HG02970 (cell line): ENCODE measurements around the gene HNRNPD.
A peak's percentile ranks its signal among the peaks of the same experiment; 100 is the strongest.
"Not testable (repeated sequence)": the region's sequence is repeated elsewhere in the genome, so short reads cannot be mapped to it uniquely, and the experiment has no call there.

Experiments
- ATAC-seq: cut with Tn5 transposase; IDR thresholded peaks from one replicate; pipeline ENCODE4 v1.9.1; 2021; ENCODE audit warnings: mild to moderate bottlenecking, moderate library complexity, moderate number of reproducible peaks; ENCODE audit not compliant: unreplicated experiment, low FRiP score

Gene HNRNPD

GRCh38 chr4:82373816-82374625 is at the start of gene HNRNPD:
TSS of gene HNRNPD (minus strand) at chr4:82373991. CDS start at chr4:82373678, 313 bp downstream.
- ATAC-seq = peak; percentile 97

- no peak for ATAC-seq
Observed at GRCh38 chr4:82422616-82423015, 48.8 kb upstream of the HNRNPD start.

- no peak for ATAC-seq
Observed at GRCh38 chr4:82421796-82422560, 48.2 kb upstream of the HNRNPD start.

GRCh38 chr4:82419451-82419850 is 45.7 kb upstream of the HNRNPD start:
- no peak for ATAC-seq

- no peak for ATAC-seq
Observed at GRCh38 chr4:82415922-82416365, 42.2 kb upstream of the HNRNPD start.

- ATAC-seq = not testable (repeated sequence)
Observed at GRCh38 chr4:82415061-82415460, 41.3 kb upstream of the HNRNPD start.

GRCh38 chr4:82403725-82404124 is 29.9 kb upstream of the HNRNPD start:
- ATAC-seq = no peak

- no peak for ATAC-seq
Observed at GRCh38 chr4:82402196-82402775, 28.5 kb upstream of the HNRNPD start.

GRCh38 chr4:82401600-82401999 is 27.8 kb upstream of the HNRNPD start:
- no peak for ATAC-seq

GRCh38 chr4:82398263-82398662 is 24.5 kb upstream of the HNRNPD start:
- no peak for ATAC-seq

GRCh38 chr4:82397527-82397926 is 23.7 kb upstream of the HNRNPD start:
- no peak for ATAC-seq

- no peak for ATAC-seq
Observed at GRCh38 chr4:82394896-82395295, 21.1 kb upstream of the HNRNPD start.

GRCh38 chr4:82390061-82390460 is 16.3 kb upstream of the HNRNPD start:
- ATAC-seq = not testable (repeated sequence)

GRCh38 chr4:82388405-82388804 is 14.6 kb upstream of the HNRNPD start:
- ATAC-seq = no peak

- not testable (repeated sequence) for ATAC-seq
Observed at GRCh38 chr4:82386312-82386711, 12.5 kb upstream of the HNRNPD start.

GRCh38 chr4:82382751-82383150 is 9.0 kb upstream of the HNRNPD start:
- ATAC-seq = no peak

GRCh38 chr4:82381661-82382296 is 8.0 kb upstream of the HNRNPD start:
- ATAC-seq = no peak

GRCh38 chr4:82381235-82381634 is 7.4 kb upstream of the HNRNPD start:
- no peak for ATAC-seq

- no peak for ATAC-seq
Observed at GRCh38 chr4:82380831-82381230, 7.0 kb upstream of the HNRNPD start.

GRCh38 chr4:82380344-82380743 is 6.6 kb upstream of the HNRNPD start:
- no peak for ATAC-seq

- ATAC-seq = no peak
Observed at GRCh38 chr4:82376109-82376508, 2.3 kb upstream of the HNRNPD start.
